ENCODE data around the gene PTCD2. TPM values are rescaled to one million over a fixed set of nuclear protein-coding genes. Genes with fewer than 3 reads are reported as not detected.

Gene PTCD2
- total RNA-seq, 4 donors from 2014 or later, result 3.1 to 8.7 (median 5.7) TPM

DNA sequence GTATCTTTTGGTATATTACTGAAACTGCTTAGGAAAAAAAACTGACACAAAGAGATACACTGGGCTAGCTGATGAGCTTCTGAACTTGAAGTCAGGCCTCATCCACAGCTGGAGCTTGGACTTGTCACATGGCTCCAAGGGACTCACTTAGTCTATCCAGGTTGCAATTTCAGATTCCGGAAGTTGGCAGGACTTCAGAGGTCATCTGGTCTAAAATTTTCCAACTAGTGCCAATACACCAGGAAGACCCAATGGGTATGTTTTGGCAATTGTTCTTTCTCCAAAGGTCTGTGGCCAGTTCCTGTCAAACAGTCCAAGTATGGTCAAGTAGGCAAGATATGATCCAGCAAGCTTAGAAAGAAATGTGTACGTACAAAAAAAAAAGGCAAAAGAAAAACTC lies 36.8 kb upstream of the PTCD2 start:
- intact Hi-C loops (cut with DNase I), result no loop called here
- TF ChIP-seq POLR2A (IDR thresholded peaks at IDR 0.05), result no peak
- TF ChIP-seq, protein P1, sequence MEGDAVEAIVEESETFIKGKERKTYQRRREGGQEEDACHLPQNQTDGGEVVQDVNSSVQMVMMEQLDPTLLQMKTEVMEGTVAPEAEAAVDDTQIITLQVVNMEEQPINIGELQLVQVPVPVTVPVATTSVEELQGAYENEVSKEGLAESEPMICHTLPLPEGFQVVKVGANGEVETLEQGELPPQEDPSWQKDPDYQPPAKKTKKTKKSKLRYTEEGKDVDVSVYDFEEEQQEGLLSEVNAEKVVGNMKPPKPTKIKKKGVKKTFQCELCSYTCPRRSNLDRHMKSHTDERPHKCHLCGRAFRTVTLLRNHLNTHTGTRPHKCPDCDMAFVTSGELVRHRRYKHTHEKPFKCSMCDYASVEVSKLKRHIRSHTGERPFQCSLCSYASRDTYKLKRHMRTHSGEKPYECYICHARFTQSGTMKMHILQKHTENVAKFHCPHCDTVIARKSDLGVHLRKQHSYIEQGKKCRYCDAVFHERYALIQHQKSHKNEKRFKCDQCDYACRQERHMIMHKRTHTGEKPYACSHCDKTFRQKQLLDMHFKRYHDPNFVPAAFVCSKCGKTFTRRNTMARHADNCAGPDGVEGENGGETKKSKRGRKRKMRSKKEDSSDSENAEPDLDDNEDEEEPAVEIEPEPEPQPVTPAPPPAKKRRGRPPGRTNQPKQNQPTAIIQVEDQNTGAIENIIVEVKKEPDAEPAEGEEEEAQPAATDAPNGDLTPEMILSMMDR (IDR thresholded peaks at IDR 0.05), result no peak
- no peak for DNase-seq
- Histone ChIP-seq H3K4me3 (no peak overlapping the region), H3K36me3 (peaks cover 0 to 33% (median 5%) of the 10 kb centered on the region in 3 donors), H3K27me3 (no peaks in the 10 kb centered on the region), H3K4me1 (peaks cover 0 to 33% (median 3%) of the 10 kb centered on the region in 3 donors), H3K27ac (peak overlapping the region in 3 of 4 donors; percentile 7 to 68 (median 57)), H3K9me3 (no peaks in the 10 kb centered on the region)
- 50 to 71% methylated on average over 2 of the region's 2 CpGs for WGBS, 2 donors

- no peaks in the 10 kb centered on the region for H3K27me3 ChIP-seq
- no peak overlapping the region for H3K27ac ChIP-seq
- H3K36me3 ChIP-seq, result peaks cover 0 to 41% (median 5%) of the 10 kb centered on the region in 3 donors
- H3K4me1 ChIP-seq, result peaks cover 0 to 33% (median 3%) of the 10 kb centered on the region in 3 donors
- H3K9me3 ChIP-seq, result no peaks in the 10 kb centered on the region
- no peak overlapping the region for H3K4me3 ChIP-seq
- intact Hi-C loops (cut with DNase I), result no loop called here
- no peak for DNase-seq
- TF ChIP-seq POLR2A (IDR thresholded peaks at IDR 0.05), result no peak
- TF ChIP-seq, protein P1 (IDR thresholded peaks at IDR 0.05), result no peak
- WGBS, 2 donors, result 80 to 87% methylated on average over 3 of the region's 3 CpGs
These were observed 35.4 kb upstream of the PTCD2 start for GRCh38 chr5:72284559-72285423.

- H3K27me3 ChIP-seq, result no peaks in the 10 kb centered on the region
- no peak overlapping the region for H3K27ac ChIP-seq
- intact Hi-C loops (cut with DNase I), result no loop called here
- 82 to 98% methylated on average over 3 of the region's 3 CpGs for WGBS, 2 donors
- no peaks in the 10 kb centered on the region for H3K9me3 ChIP-seq
- H3K36me3 ChIP-seq, result peaks cover 0 to 47% (median 5%) of the 10 kb centered on the region in 3 donors
- no peak for TF ChIP-seq POLR2A (IDR thresholded peaks at IDR 0.05)
- TF ChIP-seq, protein P1 (IDR thresholded peaks at IDR 0.05), result no peak
- H3K4me1 ChIP-seq, result peaks cover 0 to 32% (median 2%) of the 10 kb centered on the region in 3 donors
- no peak for DNase-seq
- H3K4me3 ChIP-seq, result no peak overlapping the region
These were observed 34.8 kb upstream of the PTCD2 start for GRCh38 chr5:72285424-72285821.

GRCh38 chr5:72286798-72287197 lies 33.4 kb upstream of the PTCD2 start:
- no peak for DNase-seq
- H3K27ac ChIP-seq, result no peak overlapping the region
- no peaks in the 10 kb centered on the region for H3K9me3 ChIP-seq
- peaks cover 0 to 55% (median 5%) of the 10 kb centered on the region in 3 donors for H3K36me3 ChIP-seq
- TF ChIP-seq POLR2A (IDR thresholded peaks at IDR 0.05), result no peak
- TF ChIP-seq, protein P1 (IDR thresholded peaks at IDR 0.05), result no peak
- 93 to 96% methylated on average over 5 of the region's 5 CpGs for WGBS, 2 donors
- no peak overlapping the region for H3K4me3 ChIP-seq
- peaks cover 0 to 18% (median 0%) of the 10 kb centered on the region in 3 donors for H3K4me1 ChIP-seq
- H3K27me3 ChIP-seq, result no peaks in the 10 kb centered on the region
- intact Hi-C loops (cut with DNase I), result no loop called here

GRCh38 chr5:72288924-72289323 lies 31.2 kb upstream of the PTCD2 start:
- Histone ChIP-seq H3K27ac (no peak overlapping the region), H3K27me3 (no peaks in the 10 kb centered on the region), H3K36me3 (peaks cover 0 to 55% (median 5%) of the 10 kb centered on the region in 3 donors), H3K4me3 (no peak overlapping the region), H3K4me1 (no peaks in the 10 kb centered on the region), H3K9me3 (no peaks in the 10 kb centered on the region)
- WGBS, 2 donors, result 85 to 89% methylated on average over 2 of the region's 2 CpGs
- no peak for TF ChIP-seq POLR2A (IDR thresholded peaks at IDR 0.05)
- TF ChIP-seq, protein P1 (IDR thresholded peaks at IDR 0.05), result no peak
- intact Hi-C loops (cut with DNase I), result no loop called here
- DNase-seq, result no peak

Data from esophagus squamous epithelium (tissue), 5 donors.